ENCODE results near the gene MIDN.

MIDN gene

DNA sequence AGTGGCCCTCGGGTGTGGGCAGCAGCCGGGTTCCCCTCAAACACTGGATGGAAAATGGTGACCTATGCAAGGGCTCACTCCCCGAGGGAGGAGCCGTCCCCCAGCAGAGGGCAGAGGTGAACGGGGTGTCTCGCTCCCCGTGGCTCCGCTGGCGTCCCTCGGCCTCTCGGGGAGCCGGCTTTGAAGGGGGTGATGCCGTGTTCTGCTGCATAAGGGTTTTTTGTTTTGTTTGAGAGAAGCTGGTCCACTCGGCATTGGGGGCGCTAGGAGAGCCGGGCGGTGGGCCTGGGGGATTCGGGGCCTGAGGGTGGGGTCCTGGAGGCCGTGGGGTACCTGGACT lies 41.3 kb downstream of the MIDN start:
- Histone ChIP-seq H3K4me2 (ENCODE audit: low read depth, low read length, poor library complexity, severe bottlenecking) (no peak overlapping the region), H3K27me3 (ENCODE audit: insufficient read depth, low read length, poor library complexity, severe bottlenecking) (no peaks in the 10 kb centered on the region), H3K9me3 (ENCODE audit: insufficient read depth, low read depth, low read length) (no peaks in the 10 kb centered on the region), H3F3A (ENCODE audit: low read depth) (no peaks in the 10 kb centered on the region), H3K9ac (ENCODE audit: low read depth, low read length, poor library complexity, severe bottlenecking) (no peak overlapping the region), H2AFZ (ENCODE audit: low read length) (no peak overlapping the region), H3K79me2 (ENCODE audit: insufficient read depth, low read length) (no peaks in the 10 kb centered on the region), H3K4me3 (ENCODE audit: low read length, poor library complexity, severe bottlenecking) (no peak overlapping the region), H3K36me3 (ENCODE audit: insufficient read depth, low read length) (no peaks in the 10 kb centered on the region), H3K4me1 (ENCODE audit: insufficient read depth, low read length, poor library complexity, severe bottlenecking) (no peaks in the 10 kb centered on the region), H3K9me2 (replicated peaks; ENCODE audit: low read depth, low read length) (no peaks in the 10 kb centered on the region), H4K20me1 (ENCODE audit: insufficient read depth, low read length, poor library complexity, severe bottlenecking) (no peaks in the 10 kb centered on the region)
- TF ChIP-seq, protein P1, sequence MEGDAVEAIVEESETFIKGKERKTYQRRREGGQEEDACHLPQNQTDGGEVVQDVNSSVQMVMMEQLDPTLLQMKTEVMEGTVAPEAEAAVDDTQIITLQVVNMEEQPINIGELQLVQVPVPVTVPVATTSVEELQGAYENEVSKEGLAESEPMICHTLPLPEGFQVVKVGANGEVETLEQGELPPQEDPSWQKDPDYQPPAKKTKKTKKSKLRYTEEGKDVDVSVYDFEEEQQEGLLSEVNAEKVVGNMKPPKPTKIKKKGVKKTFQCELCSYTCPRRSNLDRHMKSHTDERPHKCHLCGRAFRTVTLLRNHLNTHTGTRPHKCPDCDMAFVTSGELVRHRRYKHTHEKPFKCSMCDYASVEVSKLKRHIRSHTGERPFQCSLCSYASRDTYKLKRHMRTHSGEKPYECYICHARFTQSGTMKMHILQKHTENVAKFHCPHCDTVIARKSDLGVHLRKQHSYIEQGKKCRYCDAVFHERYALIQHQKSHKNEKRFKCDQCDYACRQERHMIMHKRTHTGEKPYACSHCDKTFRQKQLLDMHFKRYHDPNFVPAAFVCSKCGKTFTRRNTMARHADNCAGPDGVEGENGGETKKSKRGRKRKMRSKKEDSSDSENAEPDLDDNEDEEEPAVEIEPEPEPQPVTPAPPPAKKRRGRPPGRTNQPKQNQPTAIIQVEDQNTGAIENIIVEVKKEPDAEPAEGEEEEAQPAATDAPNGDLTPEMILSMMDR (conservative IDR thresholded peaks at IDR 0.05; ENCODE audit: low read length) = no peak
- TF ChIP-seq EZH2phosphoT487 (IDR thresholded peaks at IDR 0.05; ENCODE audit: borderline replicate concordance) = no peak

DNA sequence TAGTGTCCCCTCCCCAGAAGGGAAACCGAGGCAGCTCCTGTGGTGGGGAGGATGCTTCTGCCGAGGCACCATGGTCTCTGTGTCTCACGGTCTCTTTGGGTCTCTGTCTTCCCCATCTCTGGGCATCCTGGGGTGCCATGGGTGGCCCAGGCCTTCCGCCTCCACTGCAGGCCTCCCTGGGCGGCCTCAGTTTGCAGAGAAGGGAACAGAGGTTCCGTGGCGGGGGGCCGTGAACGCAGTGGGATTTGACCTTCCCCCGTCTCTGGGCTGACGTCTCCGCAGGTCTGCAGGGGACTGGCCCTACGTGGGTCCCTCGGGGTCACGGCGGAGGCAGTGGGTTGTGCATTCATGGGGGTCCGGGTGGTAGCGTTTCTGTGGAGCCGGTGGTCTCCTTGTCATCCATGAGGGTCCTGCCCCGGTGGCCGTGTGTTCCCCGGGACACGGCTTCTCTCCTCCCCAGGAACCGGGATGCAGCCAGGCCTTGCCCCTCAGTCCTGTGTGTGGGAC lies 41.9 kb downstream of the MIDN start:
- no peak for TF ChIP-seq EZH2phosphoT487 (IDR thresholded peaks at IDR 0.05; ENCODE audit: borderline replicate concordance)
- TF ChIP-seq, protein P1 (conservative IDR thresholded peaks at IDR 0.05; ENCODE audit: low read length) = no peak
- H3K4me1 ChIP-seq (ENCODE audit: insufficient read depth, low read length, poor library complexity, severe bottlenecking) = no peaks in the 10 kb centered on the region
- H3K4me3 ChIP-seq (ENCODE audit: low read length, poor library complexity, severe bottlenecking) = no peak overlapping the region
- H3K27me3 ChIP-seq (ENCODE audit: insufficient read depth, low read length, poor library complexity, severe bottlenecking) = no peaks in the 10 kb centered on the region
- no peak overlapping the region for H3K4me2 ChIP-seq (ENCODE audit: low read depth, low read length, poor library complexity, severe bottlenecking)
- H4K20me1 ChIP-seq (ENCODE audit: insufficient read depth, low read length, poor library complexity, severe bottlenecking) = no peaks in the 10 kb centered on the region
- H3K9me3 ChIP-seq (ENCODE audit: insufficient read depth, low read depth, low read length) = no peaks in the 10 kb centered on the region
- H3K79me2 ChIP-seq (ENCODE audit: insufficient read depth, low read length) = no peaks in the 10 kb centered on the region
- H3K9ac ChIP-seq (ENCODE audit: low read depth, low read length, poor library complexity, severe bottlenecking) = no peak overlapping the region
- no peaks in the 10 kb centered on the region for H3F3A ChIP-seq (ENCODE audit: low read depth)
- no peak overlapping the region for H2AFZ ChIP-seq (ENCODE audit: low read length)
- no peaks in the 10 kb centered on the region for H3K9me2 ChIP-seq (replicated peaks; ENCODE audit: low read depth, low read length)
- no peaks in the 10 kb centered on the region for H3K36me3 ChIP-seq (ENCODE audit: insufficient read depth, low read length)

DNA sequence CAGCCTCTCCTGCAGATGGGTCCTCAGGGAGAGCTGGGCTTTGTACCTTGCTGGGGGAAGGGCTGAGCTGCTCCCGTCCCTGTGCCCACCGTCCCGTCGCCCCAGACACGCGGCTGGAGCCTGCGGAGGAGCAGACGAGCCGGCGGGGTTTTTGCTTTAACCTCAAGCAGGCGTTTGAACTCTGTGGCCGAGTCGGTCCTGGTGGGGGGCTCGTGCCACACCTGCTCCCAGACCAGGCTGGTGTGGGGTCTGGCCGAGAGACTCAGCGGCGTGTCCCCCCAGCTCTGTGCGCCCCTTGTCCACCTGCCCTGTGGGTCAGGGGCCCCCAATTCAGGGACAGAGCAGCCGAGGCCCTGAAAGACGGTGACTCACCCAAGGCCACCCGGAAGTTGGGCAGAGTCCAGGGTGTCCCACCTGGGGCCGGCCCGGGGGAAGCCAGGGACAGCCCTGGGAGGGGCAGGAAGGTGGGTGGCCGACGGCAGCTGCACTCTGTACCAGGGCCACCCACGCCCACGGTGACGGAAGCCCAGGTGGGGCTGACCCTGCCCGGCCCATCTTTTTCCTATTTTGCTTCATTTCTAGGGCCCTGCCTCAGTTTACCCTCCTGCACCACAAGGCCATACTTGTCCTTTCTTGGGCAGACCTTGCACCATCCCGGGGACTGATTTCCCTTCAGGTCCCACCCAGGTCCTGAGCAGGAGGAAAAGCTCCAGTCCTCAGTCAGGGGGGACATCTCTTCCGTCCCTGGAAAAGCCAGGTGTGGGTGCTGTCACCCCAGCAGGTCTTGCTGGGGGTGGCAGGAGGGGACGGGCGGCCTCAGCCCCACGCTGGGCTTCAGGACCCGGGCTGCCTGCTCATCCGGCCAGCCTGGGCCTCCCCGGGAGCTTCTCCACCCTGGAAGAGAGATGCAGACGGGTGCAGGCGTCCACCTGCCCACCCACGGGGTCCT lies 42.6 kb downstream of the MIDN start:
- Histone ChIP-seq H3K4me1 (ENCODE audit: insufficient read depth, low read length, poor library complexity, severe bottlenecking) (no peaks in the 10 kb centered on the region), H2AFZ (ENCODE audit: low read length) (no peak overlapping the region), H3F3A (ENCODE audit: low read depth) (no peaks in the 10 kb centered on the region), H3K27me3 (ENCODE audit: insufficient read depth, low read length, poor library complexity, severe bottlenecking) (no peaks in the 10 kb centered on the region), H3K4me2 (ENCODE audit: low read depth, low read length, poor library complexity, severe bottlenecking) (no peak overlapping the region), H3K9me2 (replicated peaks; ENCODE audit: low read depth, low read length) (no peaks in the 10 kb centered on the region), H3K9me3 (ENCODE audit: insufficient read depth, low read depth, low read length) (no peaks in the 10 kb centered on the region), H3K9ac (ENCODE audit: low read depth, low read length, poor library complexity, severe bottlenecking) (no peak overlapping the region), H3K79me2 (ENCODE audit: insufficient read depth, low read length) (no peaks in the 10 kb centered on the region), H3K4me3 (ENCODE audit: low read length, poor library complexity, severe bottlenecking) (no peak overlapping the region), H3K36me3 (ENCODE audit: insufficient read depth, low read length) (no peaks in the 10 kb centered on the region), H4K20me1 (ENCODE audit: insufficient read depth, low read length, poor library complexity, severe bottlenecking) (no peaks in the 10 kb centered on the region)
- TF ChIP-seq, protein P1 (conservative IDR thresholded peaks at IDR 0.05; ENCODE audit: low read length) = no peak
- no peak for TF ChIP-seq EZH2phosphoT487 (IDR thresholded peaks at IDR 0.05; ENCODE audit: borderline replicate concordance)

Measured in Loucy (cell line).